SU-DHL-6 (cell line): ENCODE data around the gene LTB4R2.

Experiments
- CTCF ChIP-seq: fragments of 200-600 bp; sonication (generic); IDR thresholded peaks from one replicate; pipeline ENCODE4 v1.5.1; 2017; ENCODE audit warnings: antibody characterized with exemption, mild to moderate bottlenecking, low read length, moderate library complexity; ENCODE audit not compliant: insufficient read depth, poor library complexity, severe bottlenecking
- EZH2phosphoT487 ChIP-seq: fragments of 200-600 bp; sonication (generic), shearing (Covaris generic); conservative IDR thresholded peaks from 2 replicates; pipeline ENCODE4 v1.6.1; 2018; ENCODE audit warnings: mild to moderate bottlenecking, antibody characterized with exemption, low read length, moderate library complexity, mixed read lengths

- TF ChIP-seq CTCF = no peak
- no peak for TF ChIP-seq EZH2phosphoT487
These were observed 5.9 kb upstream of the LTB4R2 start for GRCh38 chr14:24304019-24304387.
